PC-3 (cell line): ENCODE data around the gene ZNF554. TPM values are rescaled to one million over a fixed set of nuclear protein-coding genes. Genes with fewer than 3 reads are reported as not detected.
"Not testable (repeated sequence)": the region's sequence is repeated elsewhere in the genome, so short reads cannot be mapped to it uniquely, and the experiment has no call there.

Source experiments
- ATAC-seq: fragments of 200-7000 bp; cut with Tn5 transposase; 2 replicates; pipeline ENCODE4 v1.9.1; 2020; ENCODE audit warnings: mild to moderate bottlenecking, moderate library complexity
- BruUV-seq: library from RNA; stranded (reverse); fragments of 400-500 nt; replicated peaks from 2 replicates; lab custom pipeline; 2021; lab: Mats Ljungman, UMichigan
- CTCF ChIA-PET: fragments of 300-600 bp; sonication (Branson Sonifier 250); formaldehyde crosslinking; loops from one replicate; lab custom pipeline; 2022; ENCODE audit warnings: antibody characterized with exemption; lab: Charles Lee
- POLR2A ChIA-PET: fragments of 300-600 bp; sonication (Branson Sonifier 250); formaldehyde crosslinking; loops from one replicate; lab custom pipeline; 2022; ENCODE audit warnings: antibody characterized with exemption; ENCODE audit not compliant: unreplicated experiment; lab: Charles Lee
- DNase-seq: peaks from one replicate; pipeline ENCODE4 v3.0.0-alpha.2; 2015
- H2AFZ ChIP-seq: fragments of 300-600 bp; sonication (generic); 2 replicates; pipeline ENCODE4 v1.6.0; 2016; ENCODE audit warnings: antibody characterized with exemption, low read length
- H3F3A ChIP-seq: fragments of 300-600 bp; sonication (generic); one replicate; pipeline ENCODE4 v1.6.0; 2017; ENCODE audit warnings: antibody characterized with exemption, low read length, control low read depth, mild to moderate bottlenecking; ENCODE audit not compliant: unreplicated experiment
- H3K27ac ChIP-seq: fragments of 300-600 bp; sonication (generic); 2 replicates; pipeline ENCODE4 v1.5.1; 2016; ENCODE audit warnings: mild to moderate bottlenecking, low read length
- H3K27me3 ChIP-seq: fragments of 300-600 bp; sonication (generic); 2 replicates; pipeline ENCODE4 v1.6.1; 2016; ENCODE audit warnings: low read length, mixed read lengths
- H3K36me3 ChIP-seq: fragments of 300-600 bp; sonication (generic); 2 replicates; pipeline ENCODE4 v1.6.1; 2016; ENCODE audit warnings: low read depth, mixed run types, low read length, mixed read lengths
- H3K4me1 ChIP-seq: fragments of 300-600 bp; sonication (generic); 2 replicates; pipeline ENCODE4 v1.5.1; 2016; ENCODE audit warnings: low read length; ENCODE audit not compliant: insufficient read depth
- H3K4me2 ChIP-seq: fragments of 300-600 bp; sonication (generic); 2 replicates; pipeline ENCODE4 v1.6.0; 2016; ENCODE audit warnings: low read length
- H3K4me3 ChIP-seq: fragments of 300-600 bp; sonication (generic); 2 replicates; pipeline ENCODE4 v1.5.1; 2016; ENCODE audit warnings: mild to moderate bottlenecking, low read length, mixed read lengths
- H3K79me2 ChIP-seq: fragments of 300-600 bp; sonication (generic); 2 replicates; pipeline ENCODE4 v1.6.1; 2017; ENCODE audit warnings: low read length, mixed read lengths
- H3K9ac ChIP-seq: fragments of 300-600 bp; sonication (generic); 2 replicates; pipeline ENCODE4 v1.6.0; 2016; ENCODE audit warnings: mild to moderate bottlenecking, low read length
- H3K9me2 ChIP-seq: fragments of 300-600 bp; sonication (generic); replicated peaks from 2 replicates; pipeline ENCODE4 v1.6.1; 2016; ENCODE audit warnings: mixed run types, low read length, mixed read lengths
- H3K9me3 ChIP-seq: fragments of 300-600 bp; sonication (generic); 2 replicates; pipeline ENCODE4 v1.6.1; 2016; ENCODE audit warnings: low read length, mixed read lengths
- H4K20me1 ChIP-seq: fragments of 300-600 bp; sonication (generic); 2 replicates; pipeline ENCODE4 v1.6.1; 2016; ENCODE audit warnings: low read length, mixed read lengths
- CTCF ChIP-seq: fragments of 300-600 bp; sonication (generic); conservative IDR thresholded peaks from 2 replicates; pipeline ENCODE4 v1.5.1; 2017; ENCODE audit warnings: antibody characterized with exemption, low read depth, mild to moderate bottlenecking, low read length
- EZH2 ChIP-seq: fragments of 300-600 bp; sonication (generic); IDR thresholded peaks from one replicate; pipeline ENCODE4 v1.6.1; 2017; ENCODE audit warnings: antibody characterized with exemption, mild to moderate bottlenecking, low read length; ENCODE audit not compliant: unreplicated experiment
- EZH2phosphoT487 ChIP-seq: fragments of 300-600 bp; sonication (generic); IDR thresholded peaks from 2 replicates; pipeline ENCODE4 v1.6.1; 2018; ENCODE audit warnings: mild to moderate bottlenecking, antibody characterized with exemption, low read length, borderline replicate concordance
- intact Hi-C: fragments of 100-400 bp; cut with micrococcal nuclease; formaldehyde crosslinking; loops from 2 replicates; pipeline ENCODE4 v1.9.0; 2023
- total RNA-seq: library from RNA; depleted of rRNA; stranded (reverse); fragments of >200 nt; gene quantifications from 2 replicates; pipeline ENCODE4 v1.2.3, GENCODE V29; 2014

The ZNF554 gene
- total RNA-seq, 1 experiment from 2014 or later: 2.3 TPM

- H2AFZ ChIP-seq: no peak overlapping the region
- no peak overlapping the region for H3K9ac ChIP-seq
- no peaks in the 10 kb centered on the region for H3K4me1 ChIP-seq
- intact Hi-C loops: no loop called here
- no peaks in the 10 kb centered on the region for H3K9me3 ChIP-seq
- DNase-seq (no peak), ATAC-seq (no peak)
- H3K4me3 ChIP-seq: no peak overlapping the region
- H3K27me3 ChIP-seq: no peaks in the 10 kb centered on the region
- no peaks in the 10 kb centered on the region for H3K79me2 ChIP-seq
- no peak overlapping the region for H3K4me2 ChIP-seq
- CTCF ChIA-PET: no interaction called here
- H4K20me1 ChIP-seq: no peaks in the 10 kb centered on the region
- no peaks in the 10 kb centered on the region for H3K36me3 ChIP-seq
- no peaks in the 10 kb centered on the region for H3K9me2 ChIP-seq
- H3K27ac ChIP-seq: no peak overlapping the region
- TF ChIP-seq EZH2phosphoT487: no peak
- TF ChIP-seq EZH2: no peak
- TF ChIP-seq CTCF: no peak
- POLR2A ChIA-PET: no interaction called here
- BruUV-seq: no TSS peak
- no peaks in the 10 kb centered on the region for H3F3A ChIP-seq
Measured at GRCh38 chr19:2815923-2816322, 3.7 kb upstream of the ZNF554 start.

- Histone ChIP-seq H3K27me3 (no peaks in the 10 kb centered on the region), H3K9me3 (no peaks in the 10 kb centered on the region), H3K9me2 (no peaks in the 10 kb centered on the region), H3K4me2 (no peak overlapping the region), H3K4me3 (no peak overlapping the region), H3F3A (no peaks in the 10 kb centered on the region), H3K27ac (no peak overlapping the region), H3K36me3 (no peaks in the 10 kb centered on the region), H3K4me1 (no peaks in the 10 kb centered on the region), H3K79me2 (no peaks in the 10 kb centered on the region), H4K20me1 (no peaks in the 10 kb centered on the region), H3K9ac (no peak overlapping the region), H2AFZ (no peak overlapping the region)
- no TSS peak for BruUV-seq
- intact Hi-C loops: no loop called here
- ATAC-seq: no peak
- ChIA-PET CTCF (no interaction called here), POLR2A (no interaction called here)
- DNase-seq: no peak
- TF ChIP-seq EZH2 (no peak), EZH2phosphoT487 (no peak), CTCF (no peak)
Measured at GRCh38 chr19:2816641-2817040, 3.0 kb upstream of the ZNF554 start.

GRCh38 chr19:2817237-2817829, 2.3 kb upstream of the ZNF554 start:
- H3F3A ChIP-seq, H3K79me2 ChIP-seq, H3K9me3 ChIP-seq, CTCF ChIA-PET, H3K9ac ChIP-seq, H3K27ac ChIP-seq, H3K36me3 ChIP-seq, H3K4me3 ChIP-seq, intact Hi-C loops, ATAC-seq, BruUV-seq, H3K4me1 ChIP-seq, H3K4me2 ChIP-seq, H2AFZ ChIP-seq, H3K27me3 ChIP-seq, H3K9me2 ChIP-seq, H4K20me1 ChIP-seq, POLR2A ChIA-PET: not testable (repeated sequence)
- peak; percentile 41 for DNase-seq
